Measurements from ENCODE around the gene TBL1Y.

The TBL1Y gene

GRCh38 chrY:7102680-7103079 lies 192.2 kb downstream of the TBL1Y start:
- TF ChIP-seq CTCF (IDR thresholded peaks at IDR 0.05; ENCODE audit: unreplicated experiment in 3 of 3) = no peak
- Mint-ChIP-seq H3K36me3 (ENCODE audit: low read depth) (no peaks in the 10 kb centered on the region), H3K4me1 (no peaks in the 10 kb centered on the region), H3K4me3 (no peak overlapping the region), H3K27me3 (ENCODE audit: low read depth) (no peaks in the 10 kb centered on the region), H3K9me3 (no peaks in the 10 kb centered on the region), H3K27ac (no peak overlapping the region)

- TF ChIP-seq CTCF (IDR thresholded peaks at IDR 0.05; ENCODE audit: unreplicated experiment in 3 of 3) = no peak
- Mint-ChIP-seq H3K9me3 (no peaks in the 10 kb centered on the region), H3K27ac (no peak overlapping the region), H3K4me3 (no peak overlapping the region), H3K27me3 (ENCODE audit: low read depth) (no peaks in the 10 kb centered on the region), H3K4me1 (no peaks in the 10 kb centered on the region), H3K36me3 (ENCODE audit: low read depth) (no peaks in the 10 kb centered on the region)
These were observed 196.7 kb downstream of the TBL1Y start for GRCh38 chrY:7107179-7107578.

GRCh38 chrY:7110086-7110485 lies 199.6 kb downstream of the TBL1Y start:
- Mint-ChIP-seq H3K36me3 (ENCODE audit: low read depth) (no peaks in the 10 kb centered on the region), H3K4me1 (no peaks in the 10 kb centered on the region), H3K4me3 (no peak overlapping the region), H3K27me3 (ENCODE audit: low read depth) (no peaks in the 10 kb centered on the region), H3K9me3 (no peaks in the 10 kb centered on the region), H3K27ac (no peak overlapping the region)
- no peak for TF ChIP-seq CTCF (IDR thresholded peaks at IDR 0.05; ENCODE audit: unreplicated experiment in 3 of 3)

GRCh38 chrY:7115871-7116270 lies 205.4 kb downstream of the TBL1Y start:
- H3K27ac Mint-ChIP-seq = no peak overlapping the region
- H3K4me1 Mint-ChIP-seq = no peaks in the 10 kb centered on the region
- no peaks in the 10 kb centered on the region for H3K36me3 Mint-ChIP-seq (ENCODE audit: low read depth)
- no peak for TF ChIP-seq CTCF (IDR thresholded peaks at IDR 0.05; ENCODE audit: unreplicated experiment in 3 of 3)
- no peaks in the 10 kb centered on the region for H3K9me3 Mint-ChIP-seq
- H3K27me3 Mint-ChIP-seq (ENCODE audit: low read depth) = no peaks in the 10 kb centered on the region
- H3K4me3 Mint-ChIP-seq = no peak overlapping the region

- Mint-ChIP-seq H3K27me3 (ENCODE audit: low read depth) (no peaks in the 10 kb centered on the region), H3K4me3 (no peak overlapping the region), H3K4me1 (no peaks in the 10 kb centered on the region), H3K27ac (no peak overlapping the region), H3K9me3 (no peaks in the 10 kb centered on the region), H3K36me3 (ENCODE audit: low read depth) (no peaks in the 10 kb centered on the region)
- no peak for TF ChIP-seq CTCF (IDR thresholded peaks at IDR 0.05; ENCODE audit: unreplicated experiment in 3 of 3)
These were observed 211.7 kb downstream of the TBL1Y start for GRCh38 chrY:7122202-7122601.

GRCh38 chrY:7125136-7126056 lies 214.9 kb downstream of the TBL1Y start:
- H3K9me3 Mint-ChIP-seq = no peaks in the 10 kb centered on the region
- no peak overlapping the region for H3K4me3 Mint-ChIP-seq
- H3K27ac Mint-ChIP-seq = no peak overlapping the region
- no peaks in the 10 kb centered on the region for H3K36me3 Mint-ChIP-seq (ENCODE audit: low read depth)
- no peaks in the 10 kb centered on the region for H3K4me1 Mint-ChIP-seq
- no peaks in the 10 kb centered on the region for H3K27me3 Mint-ChIP-seq (ENCODE audit: low read depth)
- TF ChIP-seq CTCF (IDR thresholded peaks at IDR 0.05; ENCODE audit: unreplicated experiment in 3 of 3) = no peak
